ENCODE data around the gene LSS.

- TF ChIP-seq POLR2AphosphoS5 (IDR thresholded peaks at IDR 0.05; ENCODE audit: borderline replicate concordance, low read depth, low read length) = no peak
- no peak for TF ChIP-seq EZH2 (IDR thresholded peaks at IDR 0.05)
These were observed 13.9 kb downstream of the LSS start for GRCh38 chr21:46214478-46215340.
